Muscle of leg (tissue), 11 donors: ENCODE measurements around the gene GNAO1. TPM values are rescaled to one million over a fixed set of nuclear protein-coding genes. Genes with fewer than 3 reads are reported as not detected.
"Not testable (repeated sequence)": the region's sequence is repeated elsewhere in the genome, so short reads cannot be mapped to it uniquely, and the experiment has no call there.

Experiments used
- DNase-seq: peaks from one replicate; pipeline ENCODE4 v3.0.0; 2013
- H3K27ac ChIP-seq: one replicate; pipeline ENCODE4 v1.5.1; 2013; ENCODE audit warnings: mild to moderate bottlenecking, low read length, control low read depth
- H3K27me3 ChIP-seq: one replicate; pipeline ENCODE4 v1.6.1; 2013; ENCODE audit warnings: low read length; ENCODE audit not compliant: control insufficient read depth, insufficient read depth
- H3K36me3 ChIP-seq: one replicate; pipeline ENCODE4 v1.6.1; 2013; ENCODE audit warnings: low read length; ENCODE audit not compliant: control insufficient read depth, insufficient read depth
- H3K4me1 ChIP-seq: one replicate; pipeline ENCODE4 v1.6.1; 2013; ENCODE audit warnings: low read length; ENCODE audit not compliant: control insufficient read depth, insufficient read depth
- H3K4me3 ChIP-seq: one replicate; pipeline ENCODE4 v1.5.1; 2013; ENCODE audit warnings: low read length, control low read depth
- H3K9me3 ChIP-seq: replicated peaks from 2 replicates; pipeline ENCODE4 v1.6.1; 2013; ENCODE audit warnings: low read depth, low read length; ENCODE audit not compliant: control insufficient read depth
- WGBS: methylation state at CpG from one replicate; pipeline ENCODE4 v1.1.5; 2013; ENCODE audit warnings: missing lambda C conversion rate; ENCODE audit not compliant: insufficient coverage; 5-methylcytosine and 5-hydroxymethylcytosine counted together
- polyA plus RNA-seq, 8 donors: library from polyadenylated mRNA; unstranded; fragments of 120-200 nt; gene quantifications; one replicate each; pipeline versions ENCODE4 v1.2.1 to v1.2.3, GENCODE V29; 2013; ENCODE audit warnings: inconsistent platforms in 1 of 8, low replicate concordance in 1 of 8; ENCODE audit not compliant: insufficient read length in 8 of 8, insufficient read depth in 1 of 8
- total RNA-seq: library from RNA; stranded (reverse); fragments of 120-200 nt; gene quantifications from one replicate; pipeline ENCODE4 v1.2.4, GENCODE V29; 2013

GNAO1 gene
- total and polyA plus RNA-seq, 9 donors, result 0.49 to 3.2 (median 2.1) TPM

GRCh38 chr16:56367764-56368163, 176.5 kb downstream of the GNAO1 start:
- Histone ChIP-seq H3K4me3 (no peak overlapping the region), H3K4me1 (no peaks in the 10 kb centered on the region), H3K27me3 (no peaks in the 10 kb centered on the region), H3K36me3 (peaks cover 58% of the 10 kb centered on the region), H3K9me3 (no peaks in the 10 kb centered on the region), H3K27ac (no peak overlapping the region)
- WGBS, result 86% methylated on average over 5 of the region's 6 CpGs
- no peak for DNase-seq

GRCh38 chr16:56368545-56368944, 177.3 kb downstream of the GNAO1 start:
- no peaks in the 10 kb centered on the region for H3K27me3 ChIP-seq
- DNase-seq, result no peak
- H3K4me1 ChIP-seq, result no peaks in the 10 kb centered on the region
- no CpG with 5 or more reads among the region's 2 CpGs for WGBS
- H3K27ac ChIP-seq, result no peak overlapping the region
- H3K4me3 ChIP-seq, result no peak overlapping the region
- H3K9me3 ChIP-seq, result no peaks in the 10 kb centered on the region
- H3K36me3 ChIP-seq, result peaks cover 50% of the 10 kb centered on the region

DNA sequence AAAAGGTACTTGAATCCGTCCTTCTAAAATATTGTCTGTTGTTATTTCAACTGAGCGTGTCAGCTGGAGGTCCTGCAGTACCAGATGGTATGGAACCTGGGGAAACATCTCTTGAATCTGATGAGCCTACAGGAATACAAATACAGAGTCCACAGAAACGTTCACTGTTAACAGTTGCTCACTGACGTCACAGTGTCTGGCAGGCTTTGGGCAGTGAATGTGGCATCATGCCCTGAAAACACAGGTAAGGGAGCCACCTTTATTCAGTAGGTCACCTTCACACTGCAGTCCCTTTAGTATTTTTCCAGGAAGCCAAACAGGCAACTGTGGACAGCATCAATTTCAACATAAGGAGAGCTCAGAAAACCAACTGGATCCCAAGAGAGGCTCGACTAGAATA, 177.9 kb downstream of the GNAO1 start:
- Histone ChIP-seq H3K9me3 (no peaks in the 10 kb centered on the region), H3K4me3 (no peak overlapping the region), H3K27me3 (no peaks in the 10 kb centered on the region), H3K4me1 (no peaks in the 10 kb centered on the region), H3K36me3 (peaks cover 43% of the 10 kb centered on the region), H3K27ac (no peak overlapping the region)
- 85% methylated on average over 3 of the region's 5 CpGs for WGBS
- no peak for DNase-seq

- no peak for DNase-seq
- H3K27ac ChIP-seq, result no peak overlapping the region
- peaks cover 33% of the 10 kb centered on the region for H3K36me3 ChIP-seq
- no peaks in the 10 kb centered on the region for H3K4me1 ChIP-seq
- whole genome bisulfite sequencing, result no CpG with 5 or more reads among the region's 2 CpGs
- H3K9me3 ChIP-seq, result no peaks in the 10 kb centered on the region
- H3K4me3 ChIP-seq, result no peak overlapping the region
- H3K27me3 ChIP-seq, result no peaks in the 10 kb centered on the region
Observed at GRCh38 chr16:56370185-56370874, 179.0 kb downstream of the GNAO1 start.

- H3K27me3 ChIP-seq, result no peaks in the 10 kb centered on the region
- H3K4me3 ChIP-seq, result no peak overlapping the region
- H3K9me3 ChIP-seq, result no peaks in the 10 kb centered on the region
- peaks cover 30% of the 10 kb centered on the region for H3K36me3 ChIP-seq
- H3K4me1 ChIP-seq, result no peaks in the 10 kb centered on the region
- DNase-seq, result no peak
- H3K27ac ChIP-seq, result no peak overlapping the region
- WGBS, result 33% methylated on average over 2 of the region's 6 CpGs
Observed at GRCh38 chr16:56370875-56371659, 179.8 kb downstream of the GNAO1 start.

- Histone ChIP-seq H3K9me3 (no peaks in the 10 kb centered on the region), H3K36me3 (peaks cover 27% of the 10 kb centered on the region), H3K27me3 (no peaks in the 10 kb centered on the region), H3K27ac (no peak overlapping the region), H3K4me1 (no peaks in the 10 kb centered on the region), H3K4me3 (no peak overlapping the region)
- no CpG with 5 or more reads among the region's 1 CpG for WGBS
- no peak for DNase-seq
Observed at GRCh38 chr16:56371660-56371937, 180.3 kb downstream of the GNAO1 start.

GRCh38 chr16:56372013-56372634, 180.8 kb downstream of the GNAO1 start:
- Histone ChIP-seq H3K27me3 (no peaks in the 10 kb centered on the region), H3K36me3 (peaks cover 22% of the 10 kb centered on the region), H3K9me3 (no peaks in the 10 kb centered on the region), H3K4me1 (no peaks in the 10 kb centered on the region), H3K27ac (no peak overlapping the region), H3K4me3 (no peak overlapping the region)
- DNase-seq, result no peak
- WGBS, result 74% methylated on average over 3 of the region's 7 CpGs

DNA sequence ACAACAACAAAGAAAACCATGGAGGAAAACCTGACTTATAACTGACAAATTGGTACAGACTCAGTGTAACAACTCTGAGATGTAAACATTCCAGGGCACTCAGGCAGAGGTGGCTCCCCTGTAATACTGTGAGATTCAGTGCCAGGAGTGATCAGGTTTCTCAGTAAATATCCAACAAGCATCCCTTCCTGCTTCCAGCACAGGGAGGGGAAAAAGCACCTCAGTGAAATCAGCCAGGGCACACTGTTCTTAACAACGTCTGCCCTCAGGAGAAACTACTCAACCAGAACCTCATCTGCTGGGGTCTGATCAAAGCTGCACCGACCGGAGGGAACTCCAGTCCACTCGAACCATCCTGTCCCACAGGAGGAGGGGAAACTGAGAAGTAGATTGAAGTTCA, 181.7 kb downstream of the GNAO1 start:
- Histone ChIP-seq H3K27me3 (no peaks in the 10 kb centered on the region), H3K4me1 (no peaks in the 10 kb centered on the region), H3K4me3 (no peak overlapping the region), H3K27ac (no peak overlapping the region), H3K9me3 (no peaks in the 10 kb centered on the region), H3K36me3 (peaks cover 13% of the 10 kb centered on the region)
- no peak for DNase-seq
- WGBS, result no CpG with 5 or more reads among the region's 4 CpGs

- H3K27me3 ChIP-seq, DNase-seq, H3K4me3 ChIP-seq, H3K4me1 ChIP-seq, H3K27ac ChIP-seq, H3K9me3 ChIP-seq: not testable (repeated sequence)
- H3K36me3 ChIP-seq, result peaks cover 18% of the 10 kb centered on the region
- no CpG with 5 or more reads among the region's 6 CpGs for WGBS
Observed at GRCh38 chr16:56375792-56376191, 184.5 kb downstream of the GNAO1 start.

GRCh38 chr16:56379044-56379443, 187.8 kb downstream of the GNAO1 start:
- H3K27me3 ChIP-seq, H3K27ac ChIP-seq, H3K4me1 ChIP-seq, DNase-seq, H3K4me3 ChIP-seq, H3K9me3 ChIP-seq: not testable (repeated sequence)
- WGBS, result 100% methylated on average over 1 of the region's 6 CpGs
- peaks cover 39% of the 10 kb centered on the region for H3K36me3 ChIP-seq
